ENCODE measurements around the gene MYO5C.

MYO5C gene

DNA sequence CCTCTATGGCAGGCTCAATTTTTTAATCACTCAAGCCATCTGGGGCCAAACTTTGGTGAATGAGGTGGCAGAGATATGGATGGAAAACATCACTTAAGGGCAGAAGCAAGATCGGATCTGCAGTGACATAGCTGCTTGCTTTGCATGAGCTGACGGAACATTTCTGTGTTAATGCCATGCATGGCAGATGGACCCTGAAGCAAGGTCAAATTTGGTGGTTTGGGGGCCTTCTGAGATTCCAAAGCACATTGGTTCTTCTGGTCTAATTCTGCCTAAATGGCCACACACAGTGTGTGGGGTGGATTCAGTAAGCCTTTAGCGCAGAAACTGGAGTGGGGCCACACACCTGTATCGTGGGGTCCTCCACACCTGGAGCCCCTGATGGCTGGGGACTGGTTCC is 144.7 kb downstream of the MYO5C start:
- Histone ChIP-seq H3K36me3 (ENCODE audit: control insufficient read depth, insufficient read depth, low read length) (peaks cover 8% of the 10 kb centered on the region), H3K27me3 (replicated peaks; ENCODE audit: control insufficient read depth, insufficient read depth, low read length) (no peaks in the 10 kb centered on the region), H3K4me3 (replicated peaks; ENCODE audit: low read depth, low read length) (no peak overlapping the region)
- TF ChIP-seq, protein P1, sequence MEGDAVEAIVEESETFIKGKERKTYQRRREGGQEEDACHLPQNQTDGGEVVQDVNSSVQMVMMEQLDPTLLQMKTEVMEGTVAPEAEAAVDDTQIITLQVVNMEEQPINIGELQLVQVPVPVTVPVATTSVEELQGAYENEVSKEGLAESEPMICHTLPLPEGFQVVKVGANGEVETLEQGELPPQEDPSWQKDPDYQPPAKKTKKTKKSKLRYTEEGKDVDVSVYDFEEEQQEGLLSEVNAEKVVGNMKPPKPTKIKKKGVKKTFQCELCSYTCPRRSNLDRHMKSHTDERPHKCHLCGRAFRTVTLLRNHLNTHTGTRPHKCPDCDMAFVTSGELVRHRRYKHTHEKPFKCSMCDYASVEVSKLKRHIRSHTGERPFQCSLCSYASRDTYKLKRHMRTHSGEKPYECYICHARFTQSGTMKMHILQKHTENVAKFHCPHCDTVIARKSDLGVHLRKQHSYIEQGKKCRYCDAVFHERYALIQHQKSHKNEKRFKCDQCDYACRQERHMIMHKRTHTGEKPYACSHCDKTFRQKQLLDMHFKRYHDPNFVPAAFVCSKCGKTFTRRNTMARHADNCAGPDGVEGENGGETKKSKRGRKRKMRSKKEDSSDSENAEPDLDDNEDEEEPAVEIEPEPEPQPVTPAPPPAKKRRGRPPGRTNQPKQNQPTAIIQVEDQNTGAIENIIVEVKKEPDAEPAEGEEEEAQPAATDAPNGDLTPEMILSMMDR (IDR thresholded peaks at IDR 0.05; ENCODE audit: insufficient read depth, low read length, poor library complexity, severe bottlenecking): no peak
- DNase-seq (ENCODE audit: extremely low read depth, insufficient read length): no peak

DNA sequence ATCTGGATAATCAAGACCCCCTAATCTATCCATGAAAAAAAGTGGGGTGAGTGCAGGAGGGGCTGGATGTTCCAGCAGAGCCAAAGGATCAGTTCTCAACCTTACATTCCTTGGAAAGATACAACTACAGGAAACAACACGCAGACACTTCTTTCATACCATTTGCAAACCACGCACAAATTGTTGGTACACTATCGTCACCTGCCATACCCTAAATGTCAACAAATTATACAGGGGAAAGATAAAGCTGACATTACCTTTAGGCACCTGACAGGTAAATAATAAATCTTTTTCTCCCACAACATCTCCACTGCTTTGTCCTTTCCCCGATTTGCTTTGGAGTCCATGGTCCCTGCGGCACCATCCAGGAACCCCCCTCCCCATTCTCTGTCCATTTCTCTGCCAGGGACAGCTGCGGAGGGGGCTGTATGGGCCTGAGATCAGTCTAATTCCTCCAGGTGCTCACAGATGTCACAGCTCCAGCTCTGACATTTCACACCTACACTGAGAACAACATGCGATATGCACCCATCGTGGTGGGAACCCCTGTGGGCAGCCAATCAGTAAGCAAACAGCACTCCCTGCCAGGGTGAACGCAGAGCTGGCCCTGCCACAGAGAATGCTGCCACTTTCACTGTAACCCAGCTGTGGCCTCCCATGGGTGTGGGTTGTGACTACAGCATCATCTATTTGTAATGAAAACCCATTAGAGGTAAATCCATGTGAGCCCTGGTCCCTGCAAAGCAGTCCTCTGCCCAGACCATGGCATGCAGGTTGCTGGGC is 145.4 kb downstream of the MYO5C start:
- Histone ChIP-seq H3K36me3 (ENCODE audit: control insufficient read depth, insufficient read depth, low read length) (peaks cover 8% of the 10 kb centered on the region), H3K27me3 (replicated peaks; ENCODE audit: control insufficient read depth, insufficient read depth, low read length) (no peaks in the 10 kb centered on the region), H3K4me3 (replicated peaks; ENCODE audit: low read depth, low read length) (no peak overlapping the region)
- TF ChIP-seq, protein P1 (IDR thresholded peaks at IDR 0.05; ENCODE audit: insufficient read depth, low read length, poor library complexity, severe bottlenecking): no peak
- no peak for DNase-seq (ENCODE audit: extremely low read depth, insufficient read length)

DNA sequence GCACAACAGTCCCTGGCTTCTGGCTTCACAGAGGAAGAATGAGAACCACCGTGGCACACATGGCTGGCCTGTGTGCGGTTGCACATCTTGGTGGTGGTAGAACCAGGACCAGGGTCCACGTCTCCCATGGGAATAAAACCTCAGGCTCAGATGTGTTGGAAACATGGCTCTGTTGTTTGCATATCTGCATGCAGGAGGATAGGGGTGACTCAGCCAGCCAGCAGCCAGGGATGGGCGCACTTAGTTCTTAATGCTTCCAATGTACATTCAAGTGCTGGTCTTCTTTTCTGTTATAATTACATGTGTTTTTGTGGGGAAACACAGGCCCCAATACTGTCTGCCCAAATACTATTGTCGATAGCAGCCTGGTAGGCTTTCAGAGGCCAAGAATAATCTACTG is 147.2 kb downstream of the MYO5C start:
- Histone ChIP-seq H3K4me3 (replicated peaks; ENCODE audit: low read depth, low read length) (no peak overlapping the region), H3K27me3 (replicated peaks; ENCODE audit: control insufficient read depth, insufficient read depth, low read length) (no peaks in the 10 kb centered on the region), H3K36me3 (ENCODE audit: control insufficient read depth, insufficient read depth, low read length) (peaks cover 8% of the 10 kb centered on the region)
- no peak for DNase-seq (ENCODE audit: extremely low read depth, insufficient read length)
- TF ChIP-seq, protein P1 (IDR thresholded peaks at IDR 0.05; ENCODE audit: insufficient read depth, low read length, poor library complexity, severe bottlenecking): no peak

DNA sequence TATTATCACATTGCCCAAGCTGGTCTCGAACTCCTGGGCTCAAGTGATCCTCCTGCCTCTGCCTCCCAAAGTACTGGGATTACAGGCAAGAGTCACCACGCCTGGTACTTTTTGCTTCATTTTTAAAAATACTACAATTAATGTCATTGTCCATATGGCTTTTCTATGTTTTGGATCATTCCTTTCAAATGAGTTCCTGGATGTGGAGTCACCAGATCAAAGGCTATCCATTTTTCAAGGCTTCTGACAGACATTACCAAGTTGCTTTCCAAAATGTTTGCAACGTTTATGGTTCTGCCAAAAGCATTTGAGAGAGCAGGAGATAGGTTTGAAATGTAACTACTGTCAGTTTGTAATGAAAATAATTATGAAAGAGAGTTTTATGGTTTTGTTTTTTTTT is 148.8 kb downstream of the MYO5C start:
- TF ChIP-seq, protein P1 (IDR thresholded peaks at IDR 0.05; ENCODE audit: insufficient read depth, low read length, poor library complexity, severe bottlenecking): no peak
- Histone ChIP-seq H3K4me3 (replicated peaks; ENCODE audit: low read depth, low read length) (no peak overlapping the region), H3K36me3 (ENCODE audit: control insufficient read depth, insufficient read depth, low read length) (peaks cover 6% of the 10 kb centered on the region), H3K27me3 (replicated peaks; ENCODE audit: control insufficient read depth, insufficient read depth, low read length) (no peaks in the 10 kb centered on the region)
- DNase-seq (ENCODE audit: extremely low read depth, insufficient read length): no peak

DNA sequence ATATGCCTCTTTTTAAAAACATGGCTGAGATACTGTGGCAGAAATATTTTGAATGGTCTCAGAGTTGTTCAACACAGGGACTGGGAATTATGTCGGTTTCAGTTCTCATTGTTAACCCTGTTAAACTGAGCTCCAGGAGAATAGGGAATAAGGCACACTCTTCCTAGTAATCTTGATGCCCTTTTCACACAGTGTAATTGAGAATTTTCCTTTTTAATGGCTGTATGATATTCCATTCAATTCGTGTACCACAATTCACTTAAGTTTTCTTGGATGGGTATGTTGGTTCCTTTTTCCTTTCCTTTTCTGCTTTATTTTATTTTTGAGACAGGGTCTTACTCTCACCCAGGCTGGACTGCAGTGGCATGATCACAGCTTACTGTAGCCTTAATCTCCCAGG is 149.3 kb downstream of the MYO5C start:
- no peak overlapping the region for H3K4me3 ChIP-seq (replicated peaks; ENCODE audit: low read depth, low read length)
- H3K27me3 ChIP-seq (replicated peaks; ENCODE audit: control insufficient read depth, insufficient read depth, low read length): no peaks in the 10 kb centered on the region
- TF ChIP-seq, protein P1 (IDR thresholded peaks at IDR 0.05; ENCODE audit: insufficient read depth, low read length, poor library complexity, severe bottlenecking): no peak
- no peak for DNase-seq (ENCODE audit: extremely low read depth, insufficient read length)
- H3K36me3 ChIP-seq (ENCODE audit: control insufficient read depth, insufficient read depth, low read length): peaks cover 5% of the 10 kb centered on the region
